ENCODE results near the gene PFKFB2.

The PFKFB2 gene

DNA sequence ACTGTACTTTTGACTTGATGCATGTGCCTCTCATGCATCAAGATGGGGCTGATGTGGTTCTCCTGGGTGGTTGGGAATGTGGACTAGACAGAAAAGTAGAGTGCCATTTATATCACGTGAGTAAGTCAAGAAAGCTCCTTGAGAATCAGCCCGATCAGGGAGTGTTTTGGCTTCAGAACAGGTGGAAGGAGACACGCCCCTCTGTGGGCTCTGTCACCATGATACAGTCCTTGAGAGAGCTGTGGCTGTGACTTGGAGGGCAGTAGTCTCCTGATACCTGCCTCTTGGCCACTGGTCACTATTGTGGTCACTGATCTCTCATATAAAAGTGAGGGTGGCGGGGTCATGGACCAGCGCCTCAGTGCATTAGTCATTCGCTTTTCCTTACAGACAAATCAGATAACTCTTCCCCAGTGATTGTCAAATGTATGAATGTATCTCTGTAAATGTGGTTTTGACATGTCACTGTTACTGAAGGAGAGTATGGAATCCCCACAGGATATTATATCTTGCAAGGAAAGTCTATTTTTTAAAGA lies 26.7 kb downstream of the PFKFB2 start:
- H3K27me3 Mint-ChIP-seq (ENCODE audit: low read depth): peaks cover 4% of the 10 kb centered on the region
- peaks cover 5% of the 10 kb centered on the region for H3K4me1 Mint-ChIP-seq
- TF ChIP-seq CTCF (IDR thresholded peaks at IDR 0.05; ENCODE audit: unreplicated experiment in 3 of 3): no peak
- H3K36me3 Mint-ChIP-seq (ENCODE audit: low read depth): no peaks in the 10 kb centered on the region
- H3K4me3 Mint-ChIP-seq: no peak overlapping the region
- no peaks in the 10 kb centered on the region for H3K9me3 Mint-ChIP-seq
- H3K27ac Mint-ChIP-seq: no peak overlapping the region

GRCh38 chr1:207081088-207081487 lies 28.0 kb downstream of the PFKFB2 start:
- no peaks in the 10 kb centered on the region for H3K36me3 Mint-ChIP-seq (ENCODE audit: low read depth)
- peaks cover 9% of the 10 kb centered on the region for H3K4me1 Mint-ChIP-seq
- H3K27me3 Mint-ChIP-seq (ENCODE audit: low read depth): peaks cover 6% of the 10 kb centered on the region
- TF ChIP-seq CTCF (IDR thresholded peaks at IDR 0.05; ENCODE audit: unreplicated experiment in 3 of 3): no peak
- no peaks in the 10 kb centered on the region for H3K9me3 Mint-ChIP-seq
- no peak overlapping the region for H3K4me3 Mint-ChIP-seq
- H3K27ac Mint-ChIP-seq: no peak overlapping the region

DNA sequence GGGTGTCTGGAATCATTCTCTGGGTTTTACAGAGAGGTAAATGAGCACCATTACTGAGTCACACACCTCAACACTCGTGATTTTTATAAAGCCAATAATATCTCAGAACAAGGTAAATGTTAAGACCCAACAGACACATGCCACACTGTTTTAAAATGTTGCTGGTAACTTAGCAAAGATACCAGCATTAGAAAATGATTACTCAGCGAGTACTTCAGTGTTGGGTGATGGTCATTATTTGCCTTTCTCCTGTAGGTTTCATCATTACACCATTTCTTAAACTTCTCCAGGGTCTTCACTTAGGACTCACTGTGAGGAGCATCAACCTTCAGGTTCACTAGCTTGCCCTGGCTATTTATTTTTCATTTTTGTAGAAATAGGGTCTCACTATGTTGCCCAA lies 28.7 kb downstream of the PFKFB2 start:
- no peaks in the 10 kb centered on the region for H3K9me3 Mint-ChIP-seq
- peaks cover 13% of the 10 kb centered on the region for H3K4me1 Mint-ChIP-seq
- H3K4me3 Mint-ChIP-seq: no peak overlapping the region
- no peak overlapping the region for H3K27ac Mint-ChIP-seq
- peaks cover 6% of the 10 kb centered on the region for H3K27me3 Mint-ChIP-seq (ENCODE audit: low read depth)
- no peaks in the 10 kb centered on the region for H3K36me3 Mint-ChIP-seq (ENCODE audit: low read depth)
- TF ChIP-seq CTCF (IDR thresholded peaks at IDR 0.05; ENCODE audit: unreplicated experiment in 3 of 3): no peak

DNA sequence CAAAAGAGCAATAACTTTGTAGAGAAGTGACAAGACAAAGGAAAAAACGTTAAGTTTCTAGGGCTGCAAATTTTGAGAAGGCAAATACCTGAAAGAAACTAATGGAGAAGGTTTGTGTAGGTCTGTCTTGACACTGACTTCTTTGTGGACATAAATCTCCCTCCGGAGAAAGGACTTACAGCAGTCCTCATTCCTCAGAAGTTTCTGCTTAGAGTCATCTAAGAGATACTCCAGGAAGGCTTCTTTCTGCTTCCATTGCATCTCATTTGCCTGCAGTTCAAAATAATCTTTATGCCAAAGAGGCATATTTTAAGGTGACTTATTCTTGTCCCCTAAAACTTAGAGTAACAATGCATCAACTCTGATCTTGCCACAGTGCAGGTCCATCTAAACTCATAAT lies 31.2 kb downstream of the PFKFB2 start:
- Mint-ChIP-seq H3K27me3 (ENCODE audit: low read depth) (peaks cover 6% of the 10 kb centered on the region), H3K4me3 (no peak overlapping the region), H3K4me1 (peaks cover 18% of the 10 kb centered on the region), H3K27ac (peak overlapping the region in 1 of 3 experiments; percentile 30), H3K36me3 (ENCODE audit: low read depth) (no peaks in the 10 kb centered on the region), H3K9me3 (no peaks in the 10 kb centered on the region)
- TF ChIP-seq CTCF (IDR thresholded peaks at IDR 0.05; ENCODE audit: unreplicated experiment in 3 of 3): no peak

DNA sequence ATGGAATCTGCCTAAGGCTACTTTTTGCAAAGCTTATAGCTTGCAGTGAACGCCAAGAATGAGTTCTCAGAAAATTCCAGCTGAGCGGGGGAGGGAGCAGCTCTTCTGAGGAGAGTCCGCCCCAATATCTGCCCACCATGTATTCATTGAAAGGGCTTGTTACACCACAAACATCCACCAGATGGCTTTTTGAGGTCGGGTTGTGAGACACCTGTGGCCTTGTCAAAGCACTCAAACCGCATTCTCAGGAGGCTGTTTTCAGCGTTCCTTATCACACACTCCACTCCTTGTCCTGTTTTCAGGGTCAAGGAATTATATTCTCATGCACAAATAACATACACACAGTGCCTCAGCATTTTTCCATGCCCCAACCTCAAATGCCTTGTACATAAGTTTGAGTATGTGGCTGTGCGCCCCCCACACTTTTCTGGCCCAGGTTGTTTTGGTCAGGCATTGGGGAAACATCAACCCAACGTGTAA lies 31.7 kb downstream of the PFKFB2 start:
- Mint-ChIP-seq H3K27ac (peak overlapping the region in 1 of 3 experiments; percentile 30), H3K9me3 (no peaks in the 10 kb centered on the region), H3K27me3 (ENCODE audit: low read depth) (peaks cover 6% of the 10 kb centered on the region), H3K4me3 (no peak overlapping the region), H3K4me1 (peaks cover 18% of the 10 kb centered on the region), H3K36me3 (ENCODE audit: low read depth) (no peaks in the 10 kb centered on the region)
- peak; percentile 47 to 73 (median 63) for TF ChIP-seq CTCF (IDR thresholded peaks at IDR 0.05; ENCODE audit: unreplicated experiment in 3 of 3)

DNA sequence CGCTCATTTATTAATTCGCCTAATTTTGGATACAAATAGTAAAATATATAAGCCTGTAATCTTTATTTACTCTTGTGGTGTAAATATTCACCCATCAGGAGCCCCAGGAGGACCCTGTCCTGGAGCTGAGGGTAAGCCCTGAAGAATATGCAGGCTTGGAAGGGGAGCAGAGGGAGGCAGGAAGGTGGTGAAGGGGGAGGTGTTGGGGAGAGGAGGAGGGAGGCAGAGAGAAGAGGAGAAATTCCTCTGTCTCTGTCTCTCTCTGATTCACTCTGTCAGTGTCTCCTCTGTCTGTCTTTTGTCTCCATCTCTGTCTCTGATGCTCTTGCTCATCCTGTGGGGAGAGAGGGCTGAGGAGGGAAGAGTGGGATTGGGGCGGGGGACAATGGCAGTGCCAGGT lies 32.8 kb downstream of the PFKFB2 start:
- no peaks in the 10 kb centered on the region for H3K9me3 Mint-ChIP-seq

More for the DNA sequence above, 32.8 kb downstream of the PFKFB2 start:
- TF ChIP-seq CTCF (IDR thresholded peaks at IDR 0.05; ENCODE audit: unreplicated experiment in 3 of 3): no peak
- H3K27me3 Mint-ChIP-seq (ENCODE audit: low read depth): peaks cover 6% of the 10 kb centered on the region
- H3K4me1 Mint-ChIP-seq: peaks cover 18% of the 10 kb centered on the region
- H3K4me3 Mint-ChIP-seq: no peak overlapping the region
- H3K27ac Mint-ChIP-seq: peak overlapping the region in 1 of 3 experiments; percentile 24
- no peaks in the 10 kb centered on the region for H3K36me3 Mint-ChIP-seq (ENCODE audit: low read depth)

All from nephron (organoid).